ENCODE data around the gene LGR4.
"Not testable (repeated sequence)": the region's sequence is repeated elsewhere in the genome, so short reads cannot be mapped to it uniquely, and the experiment has no call there.

Gene LGR4

GRCh38 chr11:27459191-27459590 is 13.4 kb downstream of the LGR4 start:
- DNase-seq (ENCODE audit: low spot score) = no peak

DNA sequence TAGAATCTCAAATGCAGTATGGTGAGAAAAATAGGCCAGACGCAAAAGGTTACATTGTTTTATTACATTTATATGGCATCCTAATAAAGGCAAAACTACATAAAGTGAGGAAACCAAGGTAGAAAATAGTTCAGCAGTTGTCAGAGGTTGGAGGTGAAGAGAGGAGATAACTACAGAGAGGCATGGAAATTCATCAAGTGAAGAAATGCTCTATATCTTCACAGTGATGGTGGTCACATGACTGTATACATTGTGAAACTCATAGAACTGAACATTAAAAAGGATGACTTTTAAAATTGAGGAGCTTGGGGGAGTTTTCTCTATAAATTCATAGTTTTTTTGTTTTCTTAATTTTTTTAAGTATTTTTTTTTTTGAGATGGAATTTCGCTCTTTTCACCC is 14.4 kb downstream of the LGR4 start:
- DNase-seq (ENCODE audit: low spot score) = no peak

GRCh38 chr11:27456795-27457329 is 15.7 kb downstream of the LGR4 start:
- no peak for DNase-seq (ENCODE audit: low spot score)

GRCh38 chr11:27456140-27456794 is 16.3 kb downstream of the LGR4 start:
- no peak for DNase-seq (ENCODE audit: low spot score)

- no peak for DNase-seq (ENCODE audit: low spot score)
Observed at GRCh38 chr11:27455667-27456066, 16.9 kb downstream of the LGR4 start.

GRCh38 chr11:27453701-27454100 is 18.9 kb downstream of the LGR4 start:
- DNase-seq (ENCODE audit: low spot score) = no peak

DNA sequence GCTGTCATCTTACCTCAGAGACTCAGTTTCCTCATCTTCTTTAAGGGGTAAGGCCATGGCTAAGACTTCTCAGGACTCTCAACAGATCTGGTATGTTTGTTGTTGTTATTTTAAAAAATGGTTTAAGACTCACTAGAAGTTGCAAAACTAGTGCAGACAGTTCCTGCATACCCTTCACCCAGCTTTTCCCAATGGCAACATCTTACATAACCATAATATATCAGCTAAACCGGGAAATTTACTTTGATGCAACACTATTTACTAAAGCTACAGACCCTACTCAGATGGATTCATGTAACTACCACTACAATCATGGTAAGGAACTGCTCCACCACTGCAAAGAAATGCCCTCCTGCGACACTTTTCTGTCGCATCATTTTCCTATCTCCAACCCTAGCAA is 20.4 kb downstream of the LGR4 start:
- DNase-seq (ENCODE audit: low spot score) = no peak

GRCh38 chr11:27451244-27451965 is 21.2 kb downstream of the LGR4 start:
- no peak for DNase-seq (ENCODE audit: low spot score)

DNA sequence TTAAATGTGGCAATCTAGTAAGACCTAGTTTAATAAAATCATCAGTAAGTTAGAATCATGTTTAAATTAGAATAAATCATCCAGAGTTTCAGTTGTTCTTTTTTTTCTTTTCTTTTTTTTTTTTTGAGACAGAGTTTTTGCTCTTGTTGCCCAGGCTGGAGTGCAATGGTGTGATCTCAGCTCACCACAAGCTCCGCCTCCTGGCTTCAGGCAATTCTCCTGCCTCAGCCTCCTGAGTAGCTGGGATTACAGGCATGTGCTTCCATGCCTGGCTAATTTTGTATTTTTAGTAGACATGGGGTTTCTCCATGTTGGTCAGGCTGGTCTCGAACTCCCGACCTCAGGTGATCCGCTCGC is 24.4 kb downstream of the LGR4 start:
- not testable (repeated sequence) for DNase-seq (ENCODE audit: low spot score)

DNA sequence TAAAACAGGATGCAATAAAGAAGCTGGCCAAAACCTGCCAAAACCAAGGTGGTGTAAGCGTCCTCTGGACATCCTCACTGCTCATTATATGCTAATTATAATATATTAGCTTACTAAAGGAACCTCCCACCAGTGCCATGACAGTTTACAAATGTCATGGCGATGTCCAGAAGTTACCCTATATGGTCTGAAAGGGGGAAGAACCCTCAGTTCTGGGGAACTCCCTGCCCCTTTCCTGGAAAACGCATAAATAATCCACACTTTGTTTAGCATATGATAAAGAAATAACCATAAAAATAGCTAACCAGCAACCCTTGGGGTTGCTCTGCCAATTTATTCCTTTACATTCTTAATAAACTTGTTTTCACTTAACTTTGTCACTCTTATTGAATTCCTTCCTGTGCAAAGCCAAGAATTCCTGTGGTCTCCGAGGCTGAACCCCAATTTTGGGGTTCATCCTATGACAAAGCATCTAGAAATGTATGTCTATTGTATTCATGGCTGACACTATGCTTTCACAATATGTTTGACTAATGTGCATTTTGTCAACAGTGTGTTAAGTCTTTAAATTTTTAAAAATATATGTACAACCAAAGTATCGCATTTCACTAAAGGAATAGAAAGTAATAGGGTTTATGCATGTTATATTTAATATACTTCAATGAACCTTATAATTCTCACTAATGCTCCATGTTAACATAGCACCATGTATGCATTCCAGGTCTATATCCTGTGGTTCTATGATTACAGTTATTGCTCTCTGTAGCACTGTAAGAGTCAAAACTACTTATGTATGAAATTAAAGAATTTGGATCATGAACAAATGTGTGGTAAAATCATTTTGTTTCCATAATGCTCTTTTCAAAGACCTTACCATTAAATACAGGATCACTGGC is 25.1 kb downstream of the LGR4 start:
- DNase-seq (ENCODE audit: low spot score) = no peak

GRCh38 chr11:27445625-27446024 is 27.0 kb downstream of the LGR4 start:
- DNase-seq (ENCODE audit: low spot score) = no peak

GRCh38 chr11:27444801-27445215 is 27.8 kb downstream of the LGR4 start:
- DNase-seq (ENCODE audit: low spot score) = no peak

GRCh38 chr11:27443746-27444507 is 28.7 kb downstream of the LGR4 start:
- DNase-seq (ENCODE audit: low spot score) = no peak

GRCh38 chr11:27443227-27443626 is 29.4 kb downstream of the LGR4 start:
- DNase-seq (ENCODE audit: low spot score) = no peak

DNA sequence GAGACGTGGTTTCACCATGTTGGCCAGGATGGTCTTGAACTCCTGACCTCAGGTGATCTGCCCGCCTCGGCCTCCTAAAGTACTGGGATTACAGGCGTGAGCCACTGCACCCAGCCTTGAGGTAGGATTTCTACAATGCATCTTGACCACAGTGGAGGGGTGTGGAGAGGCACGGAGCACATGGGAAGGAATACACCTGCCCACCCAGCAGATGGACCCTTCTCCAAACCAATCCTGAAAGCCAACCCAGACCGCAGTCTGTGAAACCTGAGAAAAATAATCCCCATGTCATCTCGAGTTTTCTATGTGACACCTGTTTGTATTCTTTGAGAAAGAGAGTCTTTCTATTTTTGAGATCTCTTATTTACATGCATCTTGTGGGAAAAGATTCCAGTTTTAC is 32.5 kb downstream of the LGR4 start:
- no peak for DNase-seq (ENCODE audit: low spot score)

GRCh38 chr11:27438595-27438981 is 34.0 kb downstream of the LGR4 start:
- DNase-seq (ENCODE audit: low spot score) = no peak

- no peak for DNase-seq (ENCODE audit: low spot score)
Observed at GRCh38 chr11:27437829-27438594, 34.6 kb downstream of the LGR4 start.

GRCh38 chr11:27436916-27437315 is 35.7 kb downstream of the LGR4 start:
- no peak for DNase-seq (ENCODE audit: low spot score)

GRCh38 chr11:27433742-27434141 is 38.8 kb downstream of the LGR4 start:
- DNase-seq (ENCODE audit: low spot score) = no peak

- DNase-seq (ENCODE audit: low spot score) = no peak
Observed at GRCh38 chr11:27431808-27432207, 40.8 kb downstream of the LGR4 start.

DNA sequence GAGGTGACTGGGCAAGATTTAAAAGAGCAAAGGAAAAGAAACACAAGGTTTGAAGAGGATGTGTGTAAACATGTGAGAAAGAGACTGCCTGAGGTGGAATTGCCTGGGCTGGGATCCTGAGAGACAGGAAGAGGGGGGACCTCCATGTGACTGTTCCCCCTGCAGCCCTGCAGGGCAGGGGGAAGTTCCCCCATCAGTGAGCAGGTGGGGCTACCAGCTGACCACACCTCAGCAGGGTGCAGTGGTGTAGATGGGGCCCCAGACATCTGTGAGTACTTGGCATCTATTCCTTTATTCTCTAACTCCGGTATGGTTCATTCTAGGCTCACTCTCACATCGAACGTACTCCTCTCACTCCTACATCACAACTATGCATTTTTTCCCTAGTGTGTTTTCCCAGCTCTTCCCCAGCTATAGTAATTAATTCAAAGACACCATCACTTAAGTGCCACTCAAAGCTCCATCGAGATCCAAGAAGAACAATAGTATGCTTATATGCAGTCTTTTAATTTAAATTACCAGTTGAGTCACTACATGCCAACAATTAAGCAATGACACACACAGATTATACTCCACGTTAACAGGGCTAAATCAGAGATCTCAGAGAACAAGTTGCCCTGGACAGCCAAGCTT is 42.7 kb downstream of the LGR4 start:
- no peak for DNase-seq (ENCODE audit: low spot score)

Data from D341Med (cell line).